ENCODE measurements around the gene DUSP10. TPM values are rescaled to one million over a fixed set of nuclear protein-coding genes. Genes with fewer than 3 reads are reported as not detected.

Gene DUSP10
- total RNA-seq, 1 experiment from 2014 or later, result 15.9 TPM

DNA sequence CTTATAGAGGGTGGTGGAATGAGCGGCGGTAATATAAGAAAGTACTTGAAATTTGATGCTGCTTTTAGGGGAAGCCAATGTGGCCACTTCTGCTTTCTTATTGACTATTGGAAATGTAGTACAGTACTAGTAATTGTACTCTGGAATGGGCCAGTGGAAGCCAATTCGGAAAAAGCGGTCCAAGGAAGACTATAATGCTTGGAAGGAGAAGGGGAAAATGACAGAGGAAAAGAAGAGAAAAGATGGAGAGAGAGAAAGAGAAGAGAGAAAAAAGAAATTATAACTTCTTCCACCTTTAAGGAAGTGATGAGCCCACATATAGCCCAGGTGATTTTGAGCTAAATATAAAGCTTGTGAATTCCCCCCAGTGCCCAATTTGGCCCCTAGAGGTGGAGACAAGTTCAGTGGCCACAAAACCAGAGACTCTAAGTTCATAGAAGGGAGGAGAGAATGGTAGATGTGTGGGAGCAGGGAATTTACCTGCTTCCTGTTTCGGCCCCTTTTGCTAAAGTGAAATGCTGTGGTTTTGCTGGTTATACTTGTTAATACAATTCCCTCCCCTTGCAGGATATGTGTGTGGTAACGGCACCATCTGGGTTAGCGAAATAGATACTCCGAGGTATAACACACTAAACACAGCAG, 35.7 kb upstream of the DUSP10 start:
- no peak for DNase-seq (ENCODE audit: unreplicated experiment)
- Mint-ChIP-seq H3K36me3 (ENCODE audit: insufficient read depth, unreplicated experiment) (no peaks in the 10 kb centered on the region), H3K9me3 (ENCODE audit: unreplicated experiment) (no peaks in the 10 kb centered on the region), H3K27ac (ENCODE audit: low read depth, unreplicated experiment) (no peak overlapping the region), H3K4me3 (ENCODE audit: unreplicated experiment) (no peak overlapping the region), H3K4me1 (ENCODE audit: insufficient read depth, unreplicated experiment) (no peaks in the 10 kb centered on the region), H3K27me3 (ENCODE audit: insufficient read depth, unreplicated experiment) (no peaks in the 10 kb centered on the region)
- intact Hi-C loops (cut with micrococcal nuclease), result no loop called here
- TF ChIP-seq, protein P1, sequence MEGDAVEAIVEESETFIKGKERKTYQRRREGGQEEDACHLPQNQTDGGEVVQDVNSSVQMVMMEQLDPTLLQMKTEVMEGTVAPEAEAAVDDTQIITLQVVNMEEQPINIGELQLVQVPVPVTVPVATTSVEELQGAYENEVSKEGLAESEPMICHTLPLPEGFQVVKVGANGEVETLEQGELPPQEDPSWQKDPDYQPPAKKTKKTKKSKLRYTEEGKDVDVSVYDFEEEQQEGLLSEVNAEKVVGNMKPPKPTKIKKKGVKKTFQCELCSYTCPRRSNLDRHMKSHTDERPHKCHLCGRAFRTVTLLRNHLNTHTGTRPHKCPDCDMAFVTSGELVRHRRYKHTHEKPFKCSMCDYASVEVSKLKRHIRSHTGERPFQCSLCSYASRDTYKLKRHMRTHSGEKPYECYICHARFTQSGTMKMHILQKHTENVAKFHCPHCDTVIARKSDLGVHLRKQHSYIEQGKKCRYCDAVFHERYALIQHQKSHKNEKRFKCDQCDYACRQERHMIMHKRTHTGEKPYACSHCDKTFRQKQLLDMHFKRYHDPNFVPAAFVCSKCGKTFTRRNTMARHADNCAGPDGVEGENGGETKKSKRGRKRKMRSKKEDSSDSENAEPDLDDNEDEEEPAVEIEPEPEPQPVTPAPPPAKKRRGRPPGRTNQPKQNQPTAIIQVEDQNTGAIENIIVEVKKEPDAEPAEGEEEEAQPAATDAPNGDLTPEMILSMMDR (IDR thresholded peaks at IDR 0.05; ENCODE audit: unreplicated experiment), result no peak
- no TSS peak for BruUV-seq (replicated peaks)
- CTCF ChIA-PET, result interaction anchor here (0.6 to 1.0 kb wide), 3 partner anchors 318 to 678 kb away, joined by 3 read pairs; no protein-coding TSS in a partner anchor
- POLR2A ChIA-PET, result no interaction called here

DNA sequence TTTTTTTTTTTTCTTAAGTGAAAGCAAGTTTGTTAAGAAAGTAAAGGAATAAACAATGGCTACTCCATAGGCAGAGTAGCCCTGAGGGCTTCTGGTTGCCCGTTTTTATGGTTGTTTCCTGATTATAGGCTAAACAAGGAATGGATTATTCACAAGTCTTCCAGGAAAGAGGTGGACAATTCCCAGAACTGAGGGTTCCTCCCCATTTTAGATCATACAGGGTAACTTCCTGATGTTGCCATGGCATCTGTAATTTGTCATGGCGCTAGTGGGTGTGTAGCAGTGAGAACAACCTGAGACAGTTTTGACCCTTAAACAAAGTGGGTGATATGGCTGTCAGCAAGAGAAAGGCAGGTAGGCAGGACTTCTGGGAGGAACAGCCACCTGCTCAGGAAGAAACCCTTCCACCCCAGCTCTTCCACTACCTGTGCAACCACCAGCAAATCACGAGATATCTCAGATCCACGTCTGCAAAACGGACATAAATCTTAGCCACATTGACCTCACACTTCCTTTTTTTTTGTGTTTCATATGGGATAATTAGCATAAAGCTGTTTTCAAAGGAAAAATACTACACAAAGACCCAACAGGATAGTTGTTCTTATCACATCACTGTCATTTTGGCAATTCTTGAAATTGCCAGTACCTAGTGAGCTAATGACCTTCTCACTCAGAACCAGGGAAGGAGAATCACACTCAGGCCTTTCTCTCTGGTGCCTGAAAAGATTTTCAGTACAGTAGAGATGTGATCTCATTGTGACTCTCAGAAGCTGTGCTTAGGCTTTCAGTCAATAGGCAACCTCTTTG, 34.8 kb upstream of the DUSP10 start:
- no TSS peak for BruUV-seq (replicated peaks)
- TF ChIP-seq, protein P1 (IDR thresholded peaks at IDR 0.05; ENCODE audit: unreplicated experiment), result no peak
- Mint-ChIP-seq H3K9me3 (ENCODE audit: unreplicated experiment) (no peaks in the 10 kb centered on the region), H3K27ac (ENCODE audit: low read depth, unreplicated experiment) (no peak overlapping the region), H3K27me3 (ENCODE audit: insufficient read depth, unreplicated experiment) (no peaks in the 10 kb centered on the region), H3K4me3 (ENCODE audit: unreplicated experiment) (no peak overlapping the region), H3K36me3 (ENCODE audit: insufficient read depth, unreplicated experiment) (no peaks in the 10 kb centered on the region), H3K4me1 (ENCODE audit: insufficient read depth, unreplicated experiment) (peaks cover 6% of the 10 kb centered on the region)
- intact Hi-C loops (cut with micrococcal nuclease), result no loop called here
- POLR2A ChIA-PET, result no interaction called here
- no peak for DNase-seq (ENCODE audit: unreplicated experiment)
- CTCF ChIA-PET, result interaction anchor here (0.6 to 1.0 kb wide), 4 partner anchors 318 to 857 kb away, joined by 3 read pairs; no protein-coding TSS in a partner anchor

DNA sequence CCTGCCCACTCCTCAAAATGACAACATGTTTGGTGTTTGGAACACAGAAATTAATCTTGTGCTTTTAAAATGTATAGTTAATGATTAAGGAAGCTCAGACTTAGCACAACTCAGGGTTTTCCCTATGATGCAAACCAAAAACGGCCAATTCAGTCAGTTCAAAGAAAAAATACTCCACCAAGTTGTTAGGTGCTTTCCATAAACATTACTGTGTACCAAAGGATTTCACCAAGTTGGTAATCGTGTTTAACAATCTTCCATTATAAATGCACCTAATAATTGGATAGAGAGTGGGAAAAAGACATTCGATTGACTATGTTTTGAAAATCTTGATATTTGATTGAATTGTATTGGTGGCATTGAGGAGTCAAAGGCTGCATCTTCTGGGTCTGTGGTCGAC, 33.3 kb upstream of the DUSP10 start:
- H3K27me3 Mint-ChIP-seq (ENCODE audit: insufficient read depth, unreplicated experiment), result no peaks in the 10 kb centered on the region

More for the DNA sequence above, 33.3 kb upstream of the DUSP10 start:
- ChIA-PET CTCF (interaction anchor here (0.5 to 1.6 kb wide), 3 partner anchors 19 to 1883 kb away, joined by 3 to 4 read pairs (median 4); no protein-coding TSS in a partner anchor), POLR2A (interaction anchor here (0.6 to 2.2 kb wide), 2 partner anchors 10 to 34 kb away, joined by 3 to 9 read pairs; no protein-coding TSS in a partner anchor)
- TF ChIP-seq, protein P1 (IDR thresholded peaks at IDR 0.05; ENCODE audit: unreplicated experiment), result no peak
- Mint-ChIP-seq H3K36me3 (ENCODE audit: insufficient read depth, unreplicated experiment) (no peaks in the 10 kb centered on the region), H3K9me3 (ENCODE audit: unreplicated experiment) (no peaks in the 10 kb centered on the region), H3K4me1 (ENCODE audit: insufficient read depth, unreplicated experiment) (peaks cover 7% of the 10 kb centered on the region), H3K27ac (ENCODE audit: low read depth, unreplicated experiment) (no peak overlapping the region), H3K4me3 (ENCODE audit: unreplicated experiment) (no peak overlapping the region)
- intact Hi-C loops (cut with micrococcal nuclease), result no loop called here
- DNase-seq (ENCODE audit: unreplicated experiment), result no peak
- no TSS peak for BruUV-seq (replicated peaks)
